Small intestine (tissue), 7 donors: ENCODE measurements around the gene CFAP46. TPM values are rescaled to one million over a fixed set of nuclear protein-coding genes. Genes with fewer than 3 reads are reported as not detected.

ENCODE experiments used
- DNase-seq, 2 donors: peaks; one replicate each; pipeline versions ENCODE4 v3.0.0 to v3.0.0-alpha.2; 2013
- FAIRE-seq: peaks from 2 replicates; lab custom pipeline; 2012; peaks lifted over from hg19 to GRCh38; lab: Jason Lieb, UNC
- H3K27ac ChIP-seq, 3 donors: one replicate each; pipeline ENCODE4 v1.5.1; 2013; ENCODE audit warnings: low read length in 2 of 3, mild to moderate bottlenecking in 2 of 3, control low read depth in 1 of 3, inconsistent platforms in 1 of 3, low read depth in 1 of 3, moderate library complexity in 1 of 3
- H3K27me3 ChIP-seq, 3 donors: one replicate each; pipeline ENCODE4 v1.6.1; 2013; ENCODE audit warnings: low read length in 3 of 3, inconsistent platforms in 1 of 3; ENCODE audit not compliant: control insufficient read depth in 3 of 3, insufficient read depth in 3 of 3
- H3K36me3 ChIP-seq, 3 donors: one replicate each; pipeline ENCODE4 v1.6.1; 2013; ENCODE audit warnings: low read length in 3 of 3, inconsistent platforms in 1 of 3, low read depth in 1 of 3, mild to moderate bottlenecking in 1 of 3, moderate library complexity in 1 of 3; ENCODE audit not compliant: control insufficient read depth in 3 of 3, insufficient read depth in 2 of 3
- H3K4me1 ChIP-seq, 3 donors: one replicate each; pipeline ENCODE4 v1.6.1; 2013; ENCODE audit warnings: low read length in 2 of 3, inconsistent platforms in 1 of 3, low read depth in 1 of 3, mild to moderate bottlenecking in 1 of 3, moderate library complexity in 1 of 3; ENCODE audit not compliant: control insufficient read depth in 3 of 3, insufficient read depth in 2 of 3
- H3K4me3 ChIP-seq, 3 donors: one replicate each; pipeline ENCODE4 v1.5.1; 2013; ENCODE audit warnings: low read length in 3 of 3, control low read depth in 1 of 3, inconsistent platforms in 1 of 3, low read depth in 1 of 3, mild to moderate bottlenecking in 1 of 3, moderate library complexity in 1 of 3
- H3K9me3 ChIP-seq, 2 donors: one replicate each; pipeline ENCODE4 v1.6.1; 2013; ENCODE audit warnings: low read depth in 1 of 2, low read length in 1 of 2; ENCODE audit not compliant: control insufficient read depth in 2 of 2, insufficient read depth in 1 of 2
- WGBS, 3 donors: extraction: QIAGEN DNeasy Blood & Tissue Kit; methylation state at CpG; one replicate each; pipeline ENCODE4 v1.1.7; 2013; 5-methylcytosine and 5-hydroxymethylcytosine counted together
- polyA plus RNA-seq, 4 donors: library from polyadenylated mRNA; stranded (reverse) in 3 of 4; unstranded in 1 of 4; fragments of 200-250 nt in 3 of 4; fragments of 120-200 nt in 1 of 4; gene quantifications; one replicate each; pipeline versions ENCODE4 v1.2.1 to v1.2.3, GENCODE V29; 2013
- donor health status: healthy with polysubstance abuse.
- donor health status: control.
- donor health status: control.
- donor health status: Bipolar disorder and iron deficiency.
- donor health status: healthy.

Gene CFAP46
- polyA plus RNA-seq, 4 donors: 0.27 to 0.43 TPM; not detected in 2

DNA sequence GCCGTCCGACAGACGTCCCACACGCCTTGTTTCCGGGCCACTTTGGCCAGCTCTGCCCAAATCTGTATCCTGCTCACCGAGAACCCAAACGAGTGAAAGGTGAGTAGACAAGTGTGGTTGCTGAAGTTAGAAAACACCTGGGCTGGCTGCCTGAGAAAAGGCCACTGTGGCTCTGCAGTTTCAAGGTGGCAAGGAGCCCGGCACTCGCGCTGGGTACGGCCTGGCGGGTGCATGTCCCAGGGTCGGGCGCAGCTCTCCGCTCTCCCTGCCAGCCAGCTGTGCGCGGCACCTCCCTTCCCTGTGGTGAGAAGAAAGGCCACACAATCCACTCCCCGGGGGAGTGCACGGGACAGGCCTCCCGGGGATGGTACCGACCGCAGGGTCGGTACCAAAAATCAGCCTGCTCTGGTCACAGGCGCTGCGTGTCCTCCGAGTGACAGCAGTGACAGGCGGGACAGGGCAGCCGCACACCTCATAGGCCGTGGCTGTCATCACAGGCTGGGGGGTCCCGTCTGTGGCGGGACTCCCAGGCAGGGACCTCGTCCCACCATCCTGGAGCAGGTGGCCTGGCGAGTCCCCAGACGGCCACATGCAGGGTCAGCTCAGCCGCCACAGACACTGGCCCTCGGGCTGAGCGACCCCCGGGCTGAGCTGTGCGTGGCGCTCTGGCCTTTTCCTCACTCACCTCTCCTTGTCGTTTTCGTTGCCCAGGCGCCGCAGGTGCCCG lies 22.8 kb downstream of the CFAP46 start:
- H3K9me3 ChIP-seq: no peaks in the 10 kb centered on the region
- FAIRE-seq: no peak
- no peak overlapping the region for H3K27ac ChIP-seq
- no peak overlapping the region for H3K4me3 ChIP-seq
- no peaks in the 10 kb centered on the region for H3K36me3 ChIP-seq
- H3K27me3 ChIP-seq: no peaks in the 10 kb centered on the region
- H3K4me1 ChIP-seq: no peaks in the 10 kb centered on the region
- 87 to 93% (median 89%) methylated on average over 41 to 45 of the region's 45 CpGs for WGBS, 3 donors
- DNase-seq: no peak

DNA sequence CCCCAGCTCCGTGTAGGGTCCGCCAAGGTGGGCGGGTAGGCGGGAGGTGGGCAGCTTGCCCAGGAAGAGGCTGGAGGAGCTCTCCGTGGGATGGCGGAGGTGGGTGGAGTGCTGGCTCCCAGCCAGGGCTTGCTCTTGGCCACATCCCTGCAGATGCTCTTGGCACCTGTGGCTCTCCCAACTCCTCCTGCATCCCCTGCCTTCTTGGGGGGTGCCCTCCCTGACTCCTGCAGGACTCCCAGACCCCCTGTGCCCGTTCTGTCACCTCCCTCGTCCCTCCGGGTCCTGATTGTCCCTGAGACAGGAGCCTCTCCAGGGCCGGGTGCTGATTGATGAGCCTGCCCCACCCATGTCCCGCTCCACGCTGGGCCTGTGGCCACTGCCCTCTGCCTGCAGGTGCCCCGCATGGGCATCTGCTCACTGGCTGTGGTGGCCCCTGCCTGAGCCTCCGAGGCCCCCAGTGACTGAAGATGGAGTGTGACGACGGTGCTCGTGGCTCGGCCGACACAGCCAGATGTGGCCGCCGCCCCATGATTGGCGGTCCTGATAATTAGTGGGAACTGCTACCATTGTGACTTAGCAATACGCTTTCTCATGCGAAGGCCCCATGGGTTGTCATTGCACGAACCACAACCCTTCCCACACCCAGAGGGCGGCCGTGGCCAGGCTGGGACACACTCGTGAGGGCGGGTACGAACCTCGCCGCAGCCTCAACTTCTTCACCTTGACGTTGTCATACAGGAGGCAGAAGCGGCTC lies 23.6 kb downstream of the CFAP46 start:
- Histone ChIP-seq H3K9me3 (no peaks in the 10 kb centered on the region), H3K4me1 (no peaks in the 10 kb centered on the region), H3K27me3 (no peaks in the 10 kb centered on the region), H3K36me3 (no peaks in the 10 kb centered on the region), H3K27ac (no peak overlapping the region), H3K4me3 (no peak overlapping the region)
- WGBS, 3 donors: 68 to 78% (median 73%) methylated on average over 34 of the region's 34 CpGs
- FAIRE-seq (no peak), DNase-seq (no peak)

DNA sequence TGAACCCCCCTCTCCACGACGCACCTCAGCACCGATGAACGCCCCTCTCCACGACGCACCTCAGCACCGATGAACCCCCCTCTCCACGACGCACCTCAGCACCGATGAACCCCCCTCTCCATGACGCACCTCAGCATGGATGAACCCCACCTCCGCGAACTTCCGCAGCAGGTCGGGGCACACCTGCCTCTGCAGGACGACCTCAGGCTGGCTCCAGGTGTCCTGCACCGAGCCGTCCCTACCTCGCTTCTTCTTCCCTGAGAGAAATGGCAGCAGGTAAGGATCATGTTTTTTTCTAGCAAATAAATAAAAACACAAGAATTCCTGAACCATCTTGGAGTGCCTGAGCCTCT lies 24.1 kb downstream of the CFAP46 start:
- Histone ChIP-seq H3K4me1 (no peaks in the 10 kb centered on the region), H3K27me3 (no peaks in the 10 kb centered on the region), H3K9me3 (no peaks in the 10 kb centered on the region), H3K27ac (no peak overlapping the region), H3K36me3 (no peaks in the 10 kb centered on the region), H3K4me3 (no peak overlapping the region)
- WGBS, 3 donors: 85 to 93% (median 89%) methylated on average over 19 of the region's 19 CpGs
- FAIRE-seq (no peak), DNase-seq (no peak)

DNA sequence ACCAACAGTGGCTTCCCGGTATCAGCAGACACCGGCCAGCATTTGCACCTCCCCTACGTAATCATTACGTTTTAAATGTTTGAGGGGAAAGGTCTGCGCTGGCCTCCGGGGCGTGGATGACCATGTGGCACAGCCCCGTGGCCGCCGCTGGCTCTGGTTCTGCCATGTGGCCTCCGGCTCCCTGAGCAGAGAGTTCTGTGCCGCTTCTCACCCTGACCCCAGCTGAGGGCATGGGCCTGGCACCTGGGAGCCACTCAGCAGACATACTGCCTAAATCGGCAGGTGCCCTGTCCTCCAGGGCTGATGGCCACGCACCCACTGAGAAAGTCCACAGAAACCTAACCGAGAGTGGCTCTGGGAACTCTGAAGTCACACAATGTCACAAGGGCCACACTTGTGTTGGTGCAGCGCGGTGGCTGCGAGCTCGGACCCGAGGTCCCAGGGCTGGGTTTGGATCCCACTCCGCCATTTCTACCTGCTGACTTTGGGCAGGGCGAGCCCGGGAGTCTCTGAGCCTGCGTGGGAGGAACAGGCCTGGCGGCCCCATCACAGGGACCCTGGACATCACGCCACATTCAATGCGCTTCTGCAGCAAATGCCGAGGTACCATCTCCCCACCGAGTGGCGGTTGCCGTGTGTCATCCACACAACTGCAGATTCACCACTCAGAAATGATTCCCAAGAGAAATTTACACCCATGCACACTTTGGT lies 25.3 kb downstream of the CFAP46 start:
- DNase-seq (no peak), FAIRE-seq (no peak)
- Histone ChIP-seq H3K4me1 (no peaks in the 10 kb centered on the region), H3K9me3 (no peaks in the 10 kb centered on the region), H3K27me3 (no peaks in the 10 kb centered on the region), H3K36me3 (no peaks in the 10 kb centered on the region), H3K27ac (no peak overlapping the region), H3K4me3 (no peak overlapping the region)
- WGBS, 3 donors: 74 to 88% (median 84%) methylated on average over 24 to 31 of the region's 31 CpGs

DNA sequence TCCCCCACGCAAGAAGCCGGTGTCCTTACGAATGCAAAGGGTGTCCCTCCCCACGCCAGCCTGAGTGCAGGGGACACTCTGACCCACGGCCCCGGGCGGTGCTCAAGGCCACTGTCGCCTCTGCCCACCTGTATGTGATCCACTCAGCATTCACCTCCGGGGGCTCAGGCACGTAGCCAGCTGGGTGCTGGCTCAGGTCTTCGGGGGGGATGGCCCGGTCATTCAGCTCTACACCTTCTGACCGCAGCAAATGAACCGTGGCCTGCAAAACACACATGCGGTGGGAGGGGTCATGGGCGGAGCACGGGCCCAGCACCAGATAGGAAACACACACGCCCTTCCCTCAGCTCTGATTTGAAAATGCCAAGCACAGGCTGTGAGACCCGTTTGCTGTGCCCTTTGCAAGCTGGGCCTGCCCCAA lies 25.9 kb downstream of the CFAP46 start:
- no peak for FAIRE-seq
- Histone ChIP-seq H3K27me3 (no peaks in the 10 kb centered on the region), H3K36me3 (no peaks in the 10 kb centered on the region), H3K4me1 (no peaks in the 10 kb centered on the region), H3K9me3 (no peaks in the 10 kb centered on the region), H3K4me3 (no peak overlapping the region), H3K27ac (no peak overlapping the region)
- 50 to 78% (median 59%) methylated on average over 19 of the region's 19 CpGs for WGBS, 3 donors
- DNase-seq: no peak

DNA sequence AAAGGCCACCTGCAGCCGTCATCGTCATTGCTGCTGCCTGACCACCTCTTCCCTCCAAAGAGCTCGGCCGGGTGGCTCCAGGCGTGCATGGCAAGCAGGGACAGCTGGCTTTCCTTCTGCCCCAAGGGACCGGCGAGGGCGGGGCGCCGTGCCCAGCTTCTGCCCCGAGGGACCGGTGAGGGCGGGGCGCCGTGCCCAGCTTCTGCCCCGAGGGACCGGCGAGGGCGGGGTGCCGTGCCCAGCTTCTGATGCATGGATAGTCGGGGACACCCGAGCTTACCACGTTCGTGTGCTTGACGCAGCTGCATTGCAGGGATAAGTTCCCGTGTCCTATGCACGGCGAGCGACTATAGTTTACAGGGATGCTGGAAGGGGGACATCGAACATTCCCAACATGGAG lies 27.0 kb downstream of the CFAP46 start:
- no peaks in the 10 kb centered on the region for H3K9me3 ChIP-seq
- no peaks in the 10 kb centered on the region for H3K4me1 ChIP-seq
- no peaks in the 10 kb centered on the region for H3K27me3 ChIP-seq
- no peak overlapping the region for H3K4me3 ChIP-seq
- 45 to 86% (median 73%) methylated on average over 30 of the region's 30 CpGs for whole genome bisulfite sequencing, 3 donors
- H3K27ac ChIP-seq: no peak overlapping the region
- no peaks in the 10 kb centered on the region for H3K36me3 ChIP-seq
- no peak for FAIRE-seq
- DNase-seq: no peak

DNA sequence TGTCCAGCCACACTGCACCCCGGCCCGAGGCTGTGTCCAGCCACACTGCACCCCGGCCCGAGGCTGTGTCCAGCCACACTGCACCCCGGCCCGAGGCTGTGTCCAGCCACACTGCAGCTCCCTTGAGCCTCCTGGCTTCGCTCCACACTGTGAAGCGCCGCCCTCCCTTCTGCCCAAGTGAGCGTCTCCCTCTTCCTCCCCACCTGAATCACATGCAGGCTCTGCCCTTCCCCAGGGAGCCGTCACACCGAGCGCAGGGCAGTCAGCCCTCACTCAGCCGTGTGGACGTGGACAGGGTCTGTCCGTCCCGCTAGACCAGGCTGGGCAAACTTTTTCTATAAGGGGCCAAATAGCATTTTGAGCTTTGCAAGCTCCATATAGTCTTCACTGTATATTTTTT lies 27.6 kb downstream of the CFAP46 start:
- DNase-seq (no peak), FAIRE-seq (no peak)
- H3K27me3 ChIP-seq: no peaks in the 10 kb centered on the region
- H3K36me3 ChIP-seq: no peaks in the 10 kb centered on the region
- 82 to 91% (median 91%) methylated on average over 13 to 15 of the region's 17 CpGs for WGBS, 3 donors
- no peaks in the 10 kb centered on the region for H3K4me1 ChIP-seq
- H3K9me3 ChIP-seq: no peaks in the 10 kb centered on the region
- no peak overlapping the region for H3K4me3 ChIP-seq
- H3K27ac ChIP-seq: no peak overlapping the region

DNA sequence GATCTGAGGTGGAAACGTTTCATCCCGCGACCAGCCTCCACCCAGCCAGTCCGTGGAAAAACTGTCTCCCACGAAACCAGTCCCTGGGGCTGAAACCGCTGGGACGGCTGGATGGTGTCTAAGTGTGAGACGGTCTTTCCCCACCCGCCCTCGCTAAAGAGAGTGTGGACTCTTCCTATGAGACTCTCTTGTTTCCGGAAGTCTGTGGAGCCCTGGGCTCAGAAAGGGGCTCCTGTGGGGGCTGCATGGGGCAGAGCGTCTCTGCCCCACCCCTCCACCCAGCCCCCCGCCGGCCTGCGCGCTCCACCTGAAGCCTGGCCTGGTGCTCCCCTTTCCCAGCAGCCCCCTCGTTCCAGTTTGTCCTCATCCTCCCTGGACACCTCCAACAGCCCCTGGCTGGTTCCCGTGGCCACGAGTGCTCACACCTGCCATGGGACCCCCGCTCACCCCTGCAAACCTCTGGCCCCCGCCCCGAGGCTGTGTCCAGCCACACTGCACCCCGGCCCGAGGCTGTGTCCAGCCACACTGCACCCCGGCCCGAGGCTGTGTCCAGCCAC lies 28.7 kb downstream of the CFAP46 start:
- H3K4me3 ChIP-seq: no peak overlapping the region
- no peaks in the 10 kb centered on the region for H3K9me3 ChIP-seq
- H3K27ac ChIP-seq: no peak overlapping the region
- WGBS, 3 donors: 75 to 81% (median 79%) methylated on average over 22 to 26 of the region's 26 CpGs
- no peak for DNase-seq
- no peaks in the 10 kb centered on the region for H3K4me1 ChIP-seq
- H3K27me3 ChIP-seq: no peaks in the 10 kb centered on the region
- no peak for FAIRE-seq
- H3K36me3 ChIP-seq: no peaks in the 10 kb centered on the region
